HG02981 (cell line): Measurements from ENCODE around the gene NID1.

ENCODE experiments used
- ATAC-seq: cut with Tn5 transposase; IDR thresholded peaks from one replicate; pipeline ENCODE4 v1.9.1; 2021; ENCODE audit warnings: mild to moderate bottlenecking, moderate library complexity; ENCODE audit not compliant: unreplicated experiment

The NID1 gene

DNA sequence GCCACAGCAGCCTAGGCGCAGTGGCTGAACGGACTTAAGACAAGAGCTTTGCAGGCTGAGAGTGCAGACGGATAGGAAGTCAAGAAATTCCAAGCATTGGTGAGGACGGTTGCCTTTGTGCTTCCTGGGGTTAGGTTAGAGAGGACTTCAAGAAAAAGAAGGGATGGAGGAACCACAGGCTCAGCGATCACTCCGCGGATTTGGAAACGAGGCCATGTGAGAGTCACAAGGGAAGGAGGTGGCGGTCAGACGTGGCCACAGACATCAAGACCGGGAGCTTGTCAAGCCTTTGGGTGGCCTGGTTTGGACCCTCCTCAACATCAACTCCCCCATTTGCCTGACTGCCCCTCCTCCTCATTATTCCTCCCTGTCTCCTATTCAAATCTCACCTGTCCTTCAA is 62.3 kb downstream of the NID1 start:
- ATAC-seq = no peak

- ATAC-seq = no peak
Measured at GRCh38 chr1:236002025-236002390, 62.9 kb downstream of the NID1 start.

DNA sequence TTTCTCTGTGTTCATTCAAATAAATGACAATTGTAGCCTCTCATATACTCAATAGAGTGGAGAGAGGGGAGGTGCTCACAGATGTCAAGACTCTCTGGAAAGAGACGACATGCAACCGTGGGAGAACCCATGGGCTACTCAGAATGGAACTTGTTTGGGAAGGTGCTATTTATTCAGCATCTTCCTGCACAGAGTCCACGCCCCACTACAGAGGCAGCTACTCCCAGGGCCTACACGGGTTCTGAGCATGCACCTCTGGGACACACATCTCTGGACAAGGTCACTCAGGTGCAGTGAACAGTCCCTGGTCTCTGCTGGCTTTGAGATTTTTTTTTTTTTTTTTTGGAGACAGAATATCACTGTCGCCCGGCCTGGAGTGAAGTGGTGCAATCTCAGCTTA is 64.1 kb downstream of the NID1 start:
- no peak for ATAC-seq

DNA sequence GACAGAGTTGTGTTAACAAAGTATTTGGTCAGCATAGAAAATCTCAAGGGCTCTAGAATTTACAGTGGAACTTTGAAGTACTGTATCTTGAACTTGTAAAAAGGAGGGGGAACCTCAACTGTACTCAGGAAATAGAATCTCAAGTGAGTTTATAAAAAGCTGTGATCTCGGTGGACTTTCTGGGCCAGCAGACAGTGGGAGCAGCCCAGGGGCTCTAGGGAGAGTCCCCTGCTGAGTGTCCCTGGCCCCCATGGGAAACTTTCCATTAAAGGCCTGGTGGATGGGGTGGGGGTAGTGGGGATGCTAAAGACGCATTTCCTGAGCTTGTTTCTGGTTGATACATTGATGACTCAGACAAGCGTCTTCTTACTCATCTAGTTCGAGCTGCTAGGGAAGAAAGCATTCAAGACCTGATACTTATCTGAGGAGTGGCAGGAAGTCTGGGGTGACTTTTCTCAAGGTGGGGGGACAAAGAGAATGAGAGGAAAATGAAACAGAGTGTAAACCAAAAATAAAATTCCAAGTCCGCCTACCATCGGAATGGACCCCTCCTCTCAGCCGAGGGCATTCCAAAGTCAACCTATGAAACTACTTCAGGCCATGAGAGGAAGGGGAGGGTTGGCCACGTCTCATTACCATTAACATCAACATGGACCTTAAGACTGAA is 65.5 kb downstream of the NID1 start:
- peak; percentile 84 for ATAC-seq

DNA sequence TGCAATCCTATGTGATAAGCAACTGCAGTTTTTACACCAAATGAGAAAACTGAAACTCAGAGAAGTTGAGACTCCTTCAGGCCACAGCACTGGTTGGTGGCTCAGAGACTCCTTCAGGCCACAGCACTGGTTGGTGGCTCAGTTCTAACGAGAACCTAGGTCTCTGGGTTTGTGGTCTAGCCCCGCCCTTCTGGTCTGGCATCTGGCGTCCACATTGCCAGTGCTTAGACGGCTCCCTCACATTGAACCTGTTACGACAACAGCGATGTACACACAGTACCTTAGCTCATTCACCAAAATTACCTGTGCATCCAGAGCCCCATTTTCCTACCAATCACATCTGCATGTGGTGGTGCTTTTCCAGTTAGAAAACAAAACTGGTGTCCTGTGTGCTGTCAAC is 66.1 kb downstream of the NID1 start:
- peak; percentile 21 for ATAC-seq

GRCh38 chr1:235997931-235998330 is 67.0 kb downstream of the NID1 start:
- no peak for ATAC-seq

DNA sequence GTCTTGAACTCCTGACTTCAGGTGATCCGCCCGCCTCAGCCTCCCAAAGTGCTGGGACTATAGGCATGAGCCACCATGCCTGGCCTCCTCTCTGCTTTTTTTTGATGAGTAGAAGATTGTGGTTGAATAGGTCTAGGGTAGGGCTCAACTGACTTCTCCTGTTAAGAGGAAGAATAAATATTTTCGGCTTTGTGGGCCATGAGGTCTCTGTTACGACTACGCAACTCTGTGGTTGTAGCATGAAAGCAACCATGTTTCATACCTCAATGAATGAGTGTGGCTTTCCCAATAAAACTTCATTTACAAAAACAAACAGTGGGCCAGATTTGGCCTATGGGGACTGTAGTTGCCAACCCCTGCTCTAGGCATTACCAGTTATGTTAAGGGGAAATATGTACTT is 67.8 kb downstream of the NID1 start:
- no peak for ATAC-seq

GRCh38 chr1:235996048-235996785 is 68.7 kb downstream of the NID1 start:
- no peak for ATAC-seq

GRCh38 chr1:235995511-235995910 is 69.4 kb downstream of the NID1 start:
- no peak for ATAC-seq

DNA sequence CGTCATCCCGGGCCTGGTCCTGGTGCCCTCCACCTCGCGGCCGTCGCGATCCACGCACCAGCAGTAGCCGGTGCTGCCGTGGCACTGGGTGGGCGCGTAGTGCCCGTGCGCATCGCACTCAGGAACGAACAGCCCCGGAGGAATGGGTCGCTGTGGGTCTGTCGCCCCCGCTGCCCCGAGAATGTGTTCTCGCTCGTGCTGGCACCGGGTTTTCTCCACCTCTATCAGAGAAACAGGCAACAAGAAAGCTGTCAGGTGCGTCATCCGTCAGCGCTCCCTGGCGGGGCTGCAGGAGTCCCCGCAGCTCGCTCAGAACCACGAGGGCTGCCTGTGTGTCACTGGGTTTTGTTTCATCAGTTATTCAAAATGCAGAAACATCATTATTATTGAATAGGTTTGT is 71.2 kb downstream of the NID1 start:
- ATAC-seq = no peak

DNA sequence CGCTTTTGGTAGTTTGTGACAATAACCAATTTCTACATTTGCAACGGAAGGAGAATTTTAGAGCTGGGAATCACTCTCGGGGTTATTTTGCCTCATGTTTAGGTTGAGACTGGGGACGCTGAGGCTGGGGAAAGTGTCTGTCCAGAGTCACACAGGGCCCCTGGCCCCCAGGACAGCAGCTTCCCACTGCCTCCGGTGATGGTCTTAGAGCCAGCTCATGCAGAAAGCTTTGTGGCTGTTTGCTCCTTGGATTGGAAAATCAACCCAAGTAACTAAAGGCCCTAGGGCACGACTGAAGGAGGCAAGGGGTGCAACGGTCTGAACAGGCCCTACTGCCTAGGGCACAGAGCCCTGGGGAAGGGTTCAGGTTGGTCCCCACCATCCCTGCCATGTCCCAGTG is 72.0 kb downstream of the NID1 start:
- no peak for ATAC-seq

DNA sequence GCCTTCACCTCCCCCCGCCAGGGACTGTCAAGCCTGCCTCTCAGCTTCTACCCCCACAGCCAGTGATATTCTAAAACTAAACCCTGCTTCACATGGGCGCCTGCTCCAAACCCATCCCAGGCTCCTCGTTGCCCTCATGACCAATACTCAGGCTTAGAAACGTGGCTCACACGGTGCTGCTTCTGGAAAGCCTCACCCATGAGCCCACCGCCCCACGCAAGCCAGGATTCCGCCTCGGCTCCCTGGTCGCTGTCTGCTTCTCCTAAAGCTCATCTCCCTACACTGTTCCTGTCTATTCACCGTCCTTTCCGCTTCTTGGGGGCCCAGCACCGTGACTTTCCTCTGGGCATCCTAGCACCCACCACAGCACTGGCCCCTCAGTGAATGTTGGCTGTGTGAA is 72.5 kb downstream of the NID1 start:
- ATAC-seq = no peak

DNA sequence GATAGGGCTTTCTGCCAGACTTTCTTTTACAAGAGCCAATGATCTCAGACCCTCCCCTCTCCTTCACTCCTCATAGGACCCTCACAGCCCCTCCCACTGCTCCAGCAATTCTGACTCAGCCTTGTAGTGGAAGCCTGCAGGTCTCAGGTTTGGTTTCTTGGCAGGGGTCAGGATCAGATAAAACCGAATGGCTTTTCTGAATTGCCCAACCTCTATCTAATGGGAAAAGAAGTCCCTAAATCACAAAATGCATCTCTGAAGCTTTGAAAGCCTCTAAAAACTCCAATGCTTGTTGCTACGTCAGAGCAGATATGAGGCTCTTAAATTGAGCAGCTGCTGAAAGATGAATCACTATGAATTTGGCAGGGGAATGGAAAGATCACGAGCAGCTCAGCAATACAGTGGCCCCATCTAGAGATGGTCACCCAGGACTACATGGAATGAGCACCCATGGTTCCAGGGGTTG is 74.5 kb downstream of the NID1 start:
- no peak for ATAC-seq

GRCh38 chr1:235989105-235989504 is 75.8 kb downstream of the NID1 start:
- no peak for ATAC-seq

- ATAC-seq = peak; percentile 80
Measured at GRCh38 chr1:235986869-235987268, 78.0 kb downstream of the NID1 start.

DNA sequence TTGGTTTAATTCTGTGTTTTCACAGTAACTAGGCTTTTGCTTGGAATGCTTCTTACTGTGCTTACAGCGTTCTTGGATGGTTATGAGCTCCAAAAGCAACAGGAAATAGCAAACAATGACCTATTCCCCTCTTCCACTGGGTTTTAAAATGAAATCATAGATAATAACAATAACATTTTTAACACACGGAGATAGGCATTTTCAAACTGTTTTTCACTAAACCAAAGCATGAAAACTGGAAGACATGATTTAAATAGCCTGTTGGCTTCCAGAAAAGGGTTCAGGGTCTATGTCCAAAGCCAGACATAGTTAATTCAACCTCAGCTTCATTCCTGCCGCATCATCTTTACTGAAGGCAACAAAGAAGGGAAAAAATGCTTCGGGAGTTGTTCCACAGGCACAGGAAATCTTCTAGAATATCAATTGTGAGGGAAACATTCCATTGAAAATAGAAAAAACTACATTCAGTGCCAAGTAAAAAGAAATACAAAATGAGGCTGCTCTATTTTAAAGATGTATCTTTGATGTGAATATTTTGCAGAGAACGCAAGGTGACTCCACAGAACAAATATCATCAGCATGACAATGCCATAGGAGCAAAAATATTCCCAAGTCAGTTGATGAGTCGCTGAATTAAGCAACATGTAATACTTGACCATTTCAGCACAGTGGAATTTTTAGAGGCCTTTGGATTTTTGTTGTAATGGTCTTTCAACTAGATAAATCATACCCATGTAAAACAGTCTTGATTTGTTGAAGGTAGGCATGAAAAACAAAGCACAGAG is 80.7 kb downstream of the NID1 start:
- ATAC-seq = no peak

GRCh38 chr1:235980976-235981375 is 83.9 kb downstream of the NID1 start:
- no peak for ATAC-seq

DNA sequence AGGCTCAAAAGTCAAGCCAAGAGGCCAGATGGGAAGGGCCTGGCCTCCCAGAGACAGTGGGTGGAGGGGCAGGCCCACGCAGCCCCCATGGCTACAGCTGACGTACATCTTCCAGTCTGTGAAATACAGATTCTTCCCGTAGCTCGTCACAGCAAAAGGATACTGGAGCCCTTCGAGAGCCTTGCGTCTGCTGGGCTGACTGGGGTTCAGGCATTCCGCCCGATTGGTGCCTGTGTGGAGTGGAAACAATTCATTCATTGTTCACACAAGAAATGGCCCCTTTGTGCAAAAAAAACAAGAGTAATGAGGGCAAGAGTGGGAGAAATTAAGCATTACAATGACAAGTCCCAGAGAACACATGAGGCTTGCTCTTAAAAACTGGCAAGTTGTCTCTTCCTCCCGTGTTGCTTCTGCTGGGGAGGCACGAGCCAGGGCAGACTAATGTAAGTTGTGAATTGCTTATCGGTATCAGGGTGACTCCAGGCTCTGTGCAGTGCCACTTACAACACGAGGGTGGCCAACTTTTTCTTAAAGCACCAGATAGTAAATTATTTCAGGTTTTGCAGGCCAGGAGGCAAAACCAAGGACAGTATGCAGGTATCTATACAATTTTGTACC is 85.1 kb downstream of the NID1 start:
- no peak for ATAC-seq

GRCh38 chr1:235979176-235979575 is 85.7 kb downstream of the NID1 start:
- no peak for ATAC-seq

- ATAC-seq = no peak
Measured at GRCh38 chr1:235976490-235976889, 88.4 kb downstream of the NID1 start.

DNA sequence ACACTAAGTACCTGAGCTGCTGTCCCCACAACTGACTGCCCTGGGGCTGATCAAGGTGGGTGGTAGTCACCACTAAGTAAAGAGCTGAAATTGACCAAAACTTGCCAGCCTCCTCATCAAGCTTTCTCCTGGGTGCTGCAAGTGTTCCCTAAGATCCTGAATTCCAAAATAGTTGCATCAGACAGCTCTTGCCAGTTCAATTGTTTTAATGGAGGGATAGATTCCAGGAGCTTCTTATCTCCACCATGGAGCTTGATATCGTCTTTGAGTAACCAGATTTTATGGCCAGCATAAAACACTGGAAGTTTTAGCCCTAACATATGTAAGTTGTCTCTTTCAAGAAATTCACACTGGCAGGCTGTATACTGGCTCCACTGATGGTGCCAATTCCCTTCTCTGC is 90.3 kb downstream of the NID1 start:
- no peak for ATAC-seq
